Stimulated activated CD4-positive, alpha-beta T cell treated with anti-CD3 and anti-CD28 coated beads, Interleukin-2, amount 100 ng/mL, for 24 hours (primary cell): ENCODE results near the gene SHKBP1.
"Not testable (repeated sequence)": the region's sequence is repeated elsewhere in the genome, so short reads cannot be mapped to it uniquely, and the experiment has no call there.

Experiments
- DNase-seq, 2 donors: peaks; one replicate each; pipeline ENCODE4 v3.0.0-alpha.2; 2020

The SHKBP1 gene

DNA sequence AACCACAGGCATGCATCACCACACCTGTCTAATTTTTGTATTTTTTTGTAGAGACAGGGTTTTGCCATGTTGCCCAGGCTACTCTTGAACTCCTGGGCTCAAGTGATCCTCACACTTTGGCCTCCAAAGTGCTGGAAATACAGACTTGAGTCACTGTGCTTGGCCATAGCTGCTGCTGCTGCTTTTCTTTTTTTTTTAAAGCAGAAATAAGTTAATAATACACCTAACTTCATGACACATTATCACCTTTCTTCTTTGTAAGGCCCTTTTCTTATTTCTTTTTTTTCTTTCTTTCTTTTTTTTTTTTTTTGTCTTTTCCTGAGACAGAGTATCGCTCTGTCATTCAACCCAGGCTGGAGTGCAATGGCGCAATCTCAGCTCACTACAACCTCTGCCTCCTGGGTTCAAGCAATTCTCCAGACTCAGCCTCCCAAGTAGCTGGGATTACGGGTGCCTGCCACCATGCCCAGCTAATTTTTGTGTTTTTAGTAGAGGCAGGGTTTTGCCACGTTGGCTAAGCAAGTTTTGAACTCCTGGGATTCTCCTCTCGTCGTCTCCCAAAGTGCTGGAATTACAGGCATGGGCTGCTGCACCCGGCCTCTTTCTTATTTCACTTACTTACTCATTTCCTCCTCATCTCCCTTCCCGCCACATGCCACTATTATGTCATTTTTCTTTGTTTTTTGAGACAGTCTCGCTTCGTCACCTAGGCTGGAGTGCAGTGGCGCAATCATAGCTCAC is 8.7 kb downstream of the SHKBP1 start:
- DNase-seq = no peak

DNA sequence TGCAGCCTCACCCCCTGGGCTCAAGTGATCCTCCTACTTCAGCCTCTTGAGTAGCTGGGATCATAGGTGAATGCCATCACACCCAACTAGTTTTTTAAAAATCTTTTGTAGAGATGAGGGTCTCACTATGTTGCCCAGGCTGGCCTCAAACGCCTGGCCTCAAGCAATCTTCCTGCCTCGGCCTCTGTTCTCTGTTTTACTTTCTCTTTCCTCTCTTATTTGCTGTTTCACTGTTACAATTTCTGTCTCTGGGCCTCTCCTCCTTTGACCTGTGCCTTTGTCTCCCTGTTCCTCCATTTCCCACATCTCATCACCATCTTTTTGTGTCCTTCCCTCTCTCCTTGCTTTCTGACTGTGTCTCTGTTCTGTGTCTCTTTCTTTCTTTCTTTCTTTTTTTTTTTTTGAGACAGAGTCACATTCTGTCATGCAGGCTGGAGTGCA is 9.3 kb downstream of the SHKBP1 start:
- DNase-seq = no peak

DNA sequence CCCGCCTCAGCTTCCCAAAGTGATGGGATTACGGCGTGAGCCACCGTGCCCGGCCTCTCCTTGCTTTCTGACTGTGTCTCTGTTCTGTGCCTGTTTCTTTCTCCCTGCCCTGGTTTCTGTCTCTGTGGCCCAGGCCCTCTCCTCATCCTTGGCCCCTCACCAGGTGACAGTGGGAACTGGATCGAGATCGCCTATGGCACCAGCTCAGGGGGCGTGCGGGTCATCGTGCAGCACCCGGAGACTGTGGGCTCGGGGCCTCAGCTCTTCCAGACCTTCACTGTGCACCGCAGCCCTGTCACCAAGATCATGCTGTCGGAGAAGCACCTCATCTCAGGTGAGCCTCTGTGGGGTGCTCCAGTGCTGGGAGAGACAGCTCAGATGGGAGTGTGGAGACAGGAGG is 9.9 kb downstream of the SHKBP1 start:
- no peak for DNase-seq

DNA sequence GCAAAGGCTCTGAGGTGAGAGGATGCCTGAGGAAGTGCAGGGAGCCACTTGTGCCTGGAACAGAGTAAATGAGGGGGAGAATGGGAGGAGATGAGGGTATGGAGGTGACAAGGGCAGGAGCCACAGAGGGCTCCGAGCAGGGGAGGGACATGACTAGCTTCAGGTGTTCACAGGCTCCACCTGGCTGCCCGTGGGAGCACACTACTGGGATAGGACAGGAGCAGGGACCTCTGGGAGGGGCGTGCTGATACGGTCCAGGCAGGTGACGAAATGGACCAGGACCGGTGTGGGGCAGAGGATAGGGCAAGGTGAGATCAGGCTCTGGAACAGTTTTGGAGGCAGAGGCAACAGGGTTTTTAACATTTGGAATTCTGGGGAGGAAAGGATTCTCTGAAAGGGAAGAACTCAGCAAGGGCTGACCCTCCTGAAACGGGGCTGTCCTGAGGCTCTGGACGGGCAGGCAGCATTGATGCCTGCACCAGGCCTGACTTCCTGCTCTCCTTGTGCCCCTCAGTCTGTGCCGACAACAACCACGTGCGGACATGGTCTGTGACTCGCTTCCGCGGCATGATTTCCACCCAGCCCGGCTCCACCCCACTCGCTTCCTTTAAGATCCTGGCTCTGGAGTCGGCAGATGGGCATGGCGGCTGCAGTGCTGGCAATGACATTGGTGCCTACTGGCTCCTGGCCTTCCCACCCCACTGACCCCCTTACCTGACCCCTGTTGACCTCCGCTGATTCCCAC is 11.6 kb downstream of the SHKBP1 start:
- DNase-seq = no peak

DNA sequence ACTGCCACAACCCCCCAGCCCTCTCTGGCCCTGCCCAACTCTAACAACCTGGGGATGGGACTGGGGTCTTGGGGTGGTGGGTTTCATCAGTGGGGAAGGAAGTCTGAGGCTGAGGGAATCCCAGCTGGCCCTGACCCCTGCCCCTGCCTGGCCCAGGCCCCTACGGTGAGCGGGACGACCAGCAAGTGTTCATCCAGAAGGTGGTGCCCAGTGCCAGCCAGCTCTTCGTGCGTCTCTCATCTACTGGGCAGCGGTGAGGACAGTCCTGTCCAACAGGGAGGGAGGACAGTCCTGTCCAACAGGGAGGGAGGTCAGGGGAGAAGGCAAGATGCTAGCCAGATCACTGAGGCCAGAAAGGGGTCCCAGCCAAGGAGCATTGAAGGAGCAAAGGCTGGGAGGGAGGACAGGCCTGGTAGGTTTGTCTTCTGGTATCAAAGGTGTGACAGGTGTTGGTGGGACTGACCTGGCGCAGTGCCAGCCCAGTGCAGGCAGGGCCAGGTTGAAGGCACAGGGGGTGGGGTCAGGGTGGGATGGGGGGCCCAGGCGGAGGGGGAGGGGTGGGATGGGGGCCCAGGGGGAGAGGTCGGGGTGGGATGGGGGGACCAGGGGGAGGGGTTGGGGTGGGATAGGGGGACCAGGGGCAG is 12.4 kb downstream of the SHKBP1 start:
- no peak for DNase-seq

DNA sequence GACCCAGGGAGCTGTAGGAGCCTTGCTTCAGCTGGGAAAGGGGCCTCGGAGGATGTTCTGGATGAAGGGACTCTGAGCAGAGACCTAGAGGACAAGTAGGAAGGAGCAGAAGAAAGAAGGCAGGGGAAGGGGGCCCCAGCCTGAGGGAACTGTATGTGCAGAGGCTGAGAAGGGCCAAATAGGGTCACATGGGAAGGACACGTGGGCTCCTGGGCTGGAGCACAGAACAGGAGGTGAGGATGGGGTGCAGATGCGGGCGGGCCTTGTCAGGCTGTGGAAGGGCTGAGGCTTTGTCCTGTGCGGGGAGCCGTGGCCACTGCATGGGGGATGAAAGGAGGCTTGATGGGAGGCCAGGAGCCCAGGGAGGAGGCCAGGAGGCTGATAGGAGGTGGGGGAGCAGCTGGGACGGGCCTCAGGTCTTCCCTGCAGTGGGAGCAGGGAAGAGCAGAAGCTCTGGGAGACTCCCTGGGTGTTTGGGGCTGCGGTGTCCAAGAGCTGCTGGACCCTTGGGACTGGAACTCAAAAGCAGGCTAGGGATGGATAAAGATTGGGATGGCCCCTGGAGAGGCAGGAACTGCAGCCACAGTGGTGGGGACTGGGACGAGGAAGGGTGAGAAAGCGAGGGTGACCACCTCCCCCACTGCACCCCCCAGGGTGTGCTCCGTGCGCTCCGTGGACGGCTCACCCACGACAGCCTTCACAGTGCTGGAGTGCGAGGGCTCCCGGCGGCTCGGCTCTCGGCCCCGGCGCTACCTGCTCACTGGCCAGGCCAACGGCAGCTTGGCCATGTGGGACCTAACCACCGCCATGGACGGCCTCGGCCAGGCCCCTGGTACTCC is 13.1 kb downstream of the SHKBP1 start:
- DNase-seq = no peak

DNA sequence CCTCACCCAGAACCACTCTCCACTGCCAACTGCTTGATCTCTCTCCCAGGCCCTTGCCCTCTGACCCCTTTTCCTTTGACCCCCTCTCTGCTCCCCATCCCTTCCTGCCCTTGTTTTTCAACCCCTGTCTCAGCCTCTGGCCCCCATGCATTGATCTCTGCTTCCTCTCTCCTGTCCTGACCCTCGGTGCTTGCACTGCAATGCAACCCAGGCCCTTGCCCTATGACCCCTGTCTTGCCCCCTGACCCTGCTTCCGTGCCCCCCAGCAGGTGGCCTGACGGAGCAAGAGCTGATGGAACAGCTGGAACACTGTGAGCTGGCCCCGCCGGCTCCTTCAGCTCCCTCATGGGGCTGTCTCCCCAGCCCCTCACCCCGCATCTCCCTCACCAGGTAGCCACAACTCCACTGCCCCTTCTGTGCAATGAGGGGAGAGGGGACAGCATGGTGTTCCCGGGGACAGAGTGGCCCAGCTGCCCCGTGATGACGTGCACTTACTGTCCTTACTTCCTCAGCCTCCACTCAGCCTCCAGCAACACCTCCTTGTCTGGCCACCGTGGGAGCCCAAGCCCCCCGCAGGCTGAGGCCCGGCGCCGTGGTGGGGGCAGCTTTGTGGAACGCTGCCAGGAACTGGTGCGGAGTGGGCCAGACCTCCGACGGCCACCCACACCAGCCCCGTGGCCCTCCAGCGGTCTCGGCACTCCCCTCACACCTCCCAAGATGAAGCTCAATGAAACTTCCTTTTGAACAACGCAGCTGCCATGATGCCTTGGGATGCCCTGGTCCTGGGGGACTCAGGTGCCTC is 14.0 kb downstream of the SHKBP1 start:
- no peak for DNase-seq

DNA sequence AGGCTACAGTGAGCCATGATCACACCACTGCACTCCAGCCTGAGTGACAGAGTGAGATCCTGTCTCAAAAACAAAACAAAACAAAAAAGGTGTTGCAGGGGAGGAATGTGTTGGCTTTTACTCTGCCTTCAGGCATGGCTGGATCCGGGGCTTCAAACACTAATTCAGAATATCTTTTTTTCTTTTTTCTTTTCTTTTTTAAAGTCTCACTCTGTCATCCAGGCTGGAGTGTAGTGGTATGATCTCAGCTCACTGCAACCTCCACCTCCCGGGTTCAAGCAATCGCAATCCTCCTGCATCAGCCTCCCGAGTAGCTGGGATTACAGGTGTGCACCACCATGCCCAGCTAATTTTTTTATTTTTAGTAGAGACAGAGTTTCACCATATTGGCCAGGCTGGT is 15.1 kb downstream of the SHKBP1 start:
- not testable (repeated sequence) for DNase-seq

DNA sequence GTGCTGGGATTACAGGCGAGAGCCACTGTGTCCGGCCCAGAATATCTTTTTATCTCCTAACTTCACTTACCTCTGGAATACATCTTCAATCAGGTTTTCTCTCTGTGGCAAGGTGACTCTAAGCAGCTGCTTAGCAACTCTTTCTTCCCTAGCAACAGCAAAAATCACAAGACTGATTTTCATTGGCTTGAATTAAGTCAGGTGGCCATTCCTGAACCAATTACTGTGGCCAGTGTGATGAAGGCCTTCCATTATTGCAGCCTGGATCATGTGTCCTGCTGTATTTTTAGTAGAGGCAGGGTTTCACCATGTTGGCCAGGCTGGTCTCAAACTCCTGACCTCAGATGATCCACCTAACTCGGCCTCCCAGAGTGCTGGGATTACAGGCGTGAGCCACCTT is 15.5 kb downstream of the SHKBP1 start:
- no peak for DNase-seq

DNA sequence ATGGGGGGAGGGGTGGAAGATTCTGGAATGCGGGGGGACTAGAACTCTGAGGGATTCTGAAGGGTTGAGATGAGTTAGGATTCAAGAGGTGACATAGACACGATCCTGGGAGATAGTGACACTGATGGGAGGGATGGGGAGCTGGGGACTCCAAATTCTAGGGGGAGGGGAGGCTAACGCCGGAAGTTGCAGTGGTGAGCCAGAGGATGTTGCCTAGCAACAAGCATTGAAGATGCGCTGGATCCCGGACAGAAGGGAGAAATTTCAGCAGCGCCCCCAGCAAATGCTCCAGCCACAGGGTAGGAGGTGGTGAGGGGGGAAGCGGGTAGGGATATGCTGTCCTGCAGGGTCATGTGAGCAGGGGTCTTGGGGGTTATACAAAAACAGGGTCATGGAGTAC is 17.6 kb downstream of the SHKBP1 start:
- no peak for DNase-seq

DNA sequence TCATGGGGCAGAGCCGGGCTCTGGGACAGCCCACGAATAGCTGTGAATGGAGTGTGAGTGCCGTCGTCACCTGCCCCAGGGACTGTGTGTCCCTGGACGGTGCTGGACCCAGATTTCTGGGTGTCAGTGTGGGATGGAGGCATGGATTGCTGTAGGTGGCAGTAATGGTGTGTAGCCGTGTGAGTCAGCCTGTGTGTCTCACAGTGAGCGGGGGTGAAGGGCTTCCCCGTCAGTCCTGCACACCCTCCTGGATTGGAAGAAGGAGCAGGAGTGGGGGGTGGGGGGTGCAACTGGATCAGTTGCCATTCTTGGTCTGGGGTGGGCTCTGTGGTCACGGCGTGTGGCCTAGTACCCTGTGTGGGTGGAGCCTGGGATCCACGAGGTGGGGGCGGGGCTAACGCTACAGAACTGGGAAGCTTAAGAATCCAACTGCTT is 18.0 kb downstream of the SHKBP1 start:
- DNase-seq = no peak

DNA sequence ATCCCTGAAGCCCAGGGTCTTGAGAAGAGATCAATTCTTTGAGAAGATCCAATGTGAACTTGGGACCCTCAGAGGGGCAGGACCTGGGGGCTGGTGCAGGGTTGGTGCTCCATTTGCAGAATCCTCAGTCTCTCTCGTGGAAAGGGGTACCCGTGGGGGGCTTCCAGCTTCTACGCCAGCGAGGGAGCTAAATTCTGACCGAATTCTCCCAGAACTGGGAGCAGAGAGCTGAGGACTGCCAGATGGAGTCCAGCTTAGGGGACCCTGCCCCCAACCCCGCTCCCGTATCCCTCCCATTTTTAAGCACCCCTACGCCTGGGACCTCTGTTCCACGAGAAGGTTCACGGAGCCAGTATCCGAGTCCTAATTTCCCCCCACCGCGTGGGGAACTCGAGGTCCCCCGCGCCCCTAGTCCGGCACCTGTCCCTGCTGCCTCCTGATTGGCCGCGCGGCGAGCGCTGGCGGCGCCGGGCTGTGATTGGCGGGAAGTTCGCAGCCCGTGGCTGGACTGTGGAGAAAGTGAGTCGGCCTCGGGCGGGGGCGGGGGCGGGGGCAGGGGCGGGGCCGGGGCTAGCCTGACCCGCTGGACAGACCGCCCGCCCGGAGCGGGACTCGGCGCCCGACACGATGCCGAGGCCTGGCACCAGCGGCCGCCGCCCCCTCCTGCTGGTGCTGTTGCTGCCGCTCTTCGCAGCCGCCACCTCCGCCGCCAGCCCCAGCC is 20.1 kb downstream of the SHKBP1 start:
- DNase-seq = peak in 1 of 2 donors; percentile 46

DNA sequence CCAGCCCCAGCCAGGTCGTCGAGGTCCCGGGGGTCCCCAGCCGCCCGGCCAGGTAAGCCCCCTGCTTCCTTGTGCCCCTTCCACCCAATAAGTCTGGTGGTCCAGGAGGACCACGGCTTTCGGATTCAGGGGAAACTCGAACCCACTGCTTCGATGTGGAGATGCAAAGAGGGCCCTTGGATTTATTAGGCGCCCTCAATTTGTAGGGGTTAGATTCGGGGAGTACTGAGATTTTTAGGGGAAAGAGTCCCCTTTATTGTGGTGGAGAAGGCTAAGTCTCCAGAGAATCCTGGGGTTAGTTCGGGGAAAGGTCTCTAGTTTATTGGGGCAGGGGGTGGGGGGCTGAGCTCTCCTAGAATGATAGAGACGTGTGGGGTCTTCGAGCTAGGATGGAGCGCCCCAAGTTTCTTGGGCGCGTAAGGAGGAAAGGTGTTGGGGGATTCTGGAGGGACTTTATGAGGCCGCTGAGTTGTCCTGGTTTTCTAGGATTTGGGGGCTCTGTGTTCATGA is 20.7 kb downstream of the SHKBP1 start:
- DNase-seq = no peak

DNA sequence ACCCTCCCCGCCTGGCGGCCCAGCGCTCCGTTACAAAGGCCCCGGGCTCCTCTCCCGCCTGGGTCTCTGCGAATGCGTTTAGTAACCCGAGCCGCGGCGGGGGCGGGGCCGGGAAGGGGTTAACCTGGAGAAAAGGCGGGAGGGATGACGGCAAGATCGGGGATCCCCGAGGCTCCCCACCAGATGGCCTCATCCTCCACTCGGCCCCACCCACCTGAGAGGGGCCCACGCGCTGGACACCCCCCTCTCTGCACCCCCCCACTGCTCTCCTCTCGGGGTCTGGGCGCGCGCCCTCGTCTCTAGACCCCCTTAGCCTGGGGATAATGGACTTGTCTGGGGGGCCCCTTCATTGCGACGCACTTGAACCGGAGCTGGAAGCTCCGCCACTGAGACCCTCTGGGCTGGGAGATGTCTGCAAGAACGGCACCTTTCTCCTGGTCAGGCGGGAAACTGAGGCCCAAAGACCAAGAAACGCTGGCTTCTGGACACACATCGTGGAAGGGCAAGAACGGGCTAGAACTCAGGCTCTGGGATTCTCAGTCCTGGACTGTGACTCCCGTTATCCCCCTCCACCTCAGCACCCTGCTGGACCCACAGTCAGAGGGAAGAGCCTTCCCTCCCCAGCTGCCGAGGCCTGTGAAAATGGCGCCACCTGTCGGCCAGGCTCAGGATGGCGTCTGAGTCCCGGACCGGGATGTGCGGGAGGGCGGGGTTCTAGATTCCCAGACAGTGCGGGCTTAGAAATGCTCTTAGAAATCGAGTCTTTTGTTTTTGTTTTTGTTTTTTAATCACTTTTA is 21.6 kb downstream of the SHKBP1 start:
- DNase-seq = peak; percentile 88 to 89

DNA sequence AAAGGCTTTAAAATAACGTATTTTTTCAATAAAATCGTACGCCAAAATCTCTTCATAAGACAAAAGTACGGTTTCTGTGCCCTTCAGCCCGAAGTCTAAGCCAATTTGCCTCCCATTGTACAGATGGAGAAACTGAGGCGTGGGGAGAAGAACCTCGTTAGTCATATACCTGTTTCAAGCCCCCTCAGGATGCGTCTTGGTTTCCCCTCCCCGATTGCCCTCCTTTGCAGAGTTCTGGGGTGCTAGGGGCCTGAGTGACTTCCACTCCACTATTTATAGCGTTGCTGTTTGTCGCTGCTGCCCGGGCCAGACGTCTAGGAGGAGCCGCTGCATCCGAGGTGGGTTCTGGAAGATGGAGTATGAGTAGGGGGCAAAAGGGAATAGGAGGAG is 22.2 kb downstream of the SHKBP1 start:
- DNase-seq = no peak

DNA sequence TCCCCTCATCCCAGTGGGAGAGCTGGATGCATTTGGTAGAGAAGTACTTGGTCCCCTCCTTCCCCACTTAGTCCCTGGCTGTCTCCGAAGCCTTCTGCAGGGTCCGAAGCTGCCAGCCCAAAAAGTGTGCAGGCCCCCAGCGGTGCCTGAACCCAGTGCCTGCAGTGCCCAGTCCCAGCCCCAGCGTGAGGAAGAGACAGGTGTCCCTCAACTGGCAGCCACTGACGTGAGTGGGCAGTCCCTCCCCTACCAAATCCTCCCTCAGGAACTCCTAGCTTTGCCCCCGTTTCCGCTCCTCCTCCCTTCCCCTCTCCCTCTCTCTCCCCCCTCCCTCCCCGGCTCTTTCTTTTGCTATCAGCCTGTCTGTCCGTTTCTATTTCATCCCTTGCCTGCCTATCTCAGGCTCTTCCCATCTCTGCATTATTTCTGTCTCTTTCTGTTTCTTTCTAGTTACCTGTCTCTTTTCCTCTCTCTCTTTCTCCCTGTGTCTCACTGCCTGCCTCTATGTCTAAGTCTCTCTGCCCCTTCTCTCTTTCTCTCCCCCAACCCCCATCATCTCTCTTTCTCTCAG is 22.7 kb downstream of the SHKBP1 start:
- peak in 1 of 2 donors; percentile 27 for DNase-seq

DNA sequence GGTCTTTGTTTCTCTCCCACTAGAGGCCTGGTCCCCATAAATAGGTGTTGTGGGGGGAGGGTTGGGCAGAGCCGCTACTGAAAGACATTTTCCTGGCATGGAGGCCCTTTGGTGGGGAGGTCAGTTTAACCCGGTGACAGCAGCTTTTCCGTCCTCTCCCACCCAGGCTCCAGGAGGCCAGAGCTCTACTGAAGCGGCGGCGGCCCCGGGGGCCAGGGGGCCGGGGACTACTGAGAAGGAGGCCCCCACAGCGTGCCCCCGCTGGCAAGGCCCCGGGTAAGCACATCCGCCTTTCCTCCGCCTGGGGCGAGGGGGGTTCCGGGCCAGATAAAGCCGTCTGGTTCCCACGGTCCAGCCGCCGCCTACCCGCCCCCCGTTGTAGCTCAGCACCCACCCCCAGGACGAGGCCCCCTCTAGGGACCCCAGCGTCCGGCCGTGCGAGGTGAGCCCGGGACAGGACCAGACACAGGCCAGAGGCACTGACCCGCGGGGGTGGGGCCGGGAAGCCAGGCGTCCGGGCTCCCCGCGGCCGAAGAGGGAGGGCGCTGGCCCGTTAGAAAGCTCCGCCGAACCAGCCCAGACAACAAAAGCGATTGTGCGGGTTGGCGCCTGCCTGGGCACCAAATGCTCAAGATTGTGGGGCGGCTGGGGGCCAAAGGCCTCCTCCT is 23.4 kb downstream of the SHKBP1 start:
- DNase-seq = no peak

DNA sequence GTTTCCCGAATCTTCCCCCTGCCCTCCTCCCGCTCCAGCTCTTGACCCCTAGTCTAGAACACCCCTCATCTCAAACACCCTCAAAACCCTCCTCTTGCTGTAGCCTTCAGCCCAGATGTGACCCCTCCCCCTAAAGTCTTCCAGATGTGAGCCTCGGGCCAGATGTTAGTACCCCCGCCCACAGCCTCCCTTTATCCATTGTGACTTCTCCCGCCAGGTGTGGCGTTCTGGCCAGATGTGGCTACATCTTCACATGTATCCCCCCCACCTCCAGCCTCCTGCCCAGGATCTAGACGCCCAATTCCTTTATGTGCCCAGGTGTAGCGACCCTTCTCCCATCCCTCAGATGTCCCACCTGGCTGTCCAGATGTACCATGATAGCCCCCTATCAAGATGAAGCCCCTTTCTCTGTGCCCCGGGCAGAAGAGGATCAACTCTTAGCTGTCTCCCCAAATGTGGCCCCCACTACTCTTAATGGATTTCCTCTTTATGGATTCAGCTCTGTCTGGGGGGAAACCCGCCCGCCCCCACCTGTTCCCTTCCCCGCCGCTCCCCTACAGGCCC is 24.0 kb downstream of the SHKBP1 start:
- no peak for DNase-seq
